GM23338 (cell line): Measurements from ENCODE around the gene PCDHGC4. TPM values are rescaled to one million over a fixed set of nuclear protein-coding genes. Genes with fewer than 3 reads are reported as not detected.

Experiments used
- ATAC-seq: fragments of 200-7000 bp; cut with Tn5 transposase; 3 replicates; pipeline ENCODE4 v1.9.1; 2020
- DNase-seq: peaks from one replicate; pipeline ENCODE4 v3.0.0-alpha.2; 2015; ENCODE audit warnings: low spot score
- H2AFZ ChIP-seq: fragments of 200-600 bp; sonication (generic); 2 replicates; pipeline ENCODE4 v1.8.0; 2016; ENCODE audit warnings: antibody characterized with exemption, mild to moderate bottlenecking, moderate library complexity
- H3F3A ChIP-seq: fragments of 200-600 bp; sonication (generic); replicated peaks from 2 replicates; pipeline ENCODE4 v1.8.0; 2017; ENCODE audit warnings: antibody characterized with exemption, mixed run types, low read depth
- H3K27ac ChIP-seq: fragments of 200-600 bp; sonication (generic); 2 replicates; pipeline ENCODE4 v1.6.1; 2016; ENCODE audit warnings: low read depth
- H3K27me3 ChIP-seq: fragments of 200-600 bp; sonication (generic); 2 replicates; pipeline ENCODE4 v1.8.0; 2016; ENCODE audit warnings: mild to moderate bottlenecking, mixed run types, moderate library complexity; ENCODE audit not compliant: insufficient read depth
- H3K36me3 ChIP-seq: fragments of 200-600 bp; sonication (generic); 2 replicates; pipeline ENCODE4 v1.8.0; 2016; ENCODE audit warnings: mild to moderate bottlenecking; ENCODE audit not compliant: insufficient read depth
- H3K4me1 ChIP-seq: fragments of 200-600 bp; sonication (generic); 2 replicates; pipeline ENCODE4 v1.8.0; 2016; ENCODE audit warnings: mild to moderate bottlenecking, moderate library complexity; ENCODE audit not compliant: insufficient read depth
- H3K4me2 ChIP-seq: fragments of 200-600 bp; sonication (generic); 2 replicates; pipeline ENCODE4 v1.7.1; 2017; ENCODE audit warnings: mixed run types
- H3K4me3 ChIP-seq: fragments of 200-600 bp; sonication (generic); 2 replicates; pipeline ENCODE4 v1.6.1; 2016; ENCODE audit warnings: mixed run types
- H3K79me2 ChIP-seq: fragments of 200-600 bp; sonication (generic); replicated peaks from 2 replicates; pipeline ENCODE4 v1.8.0; 2017; ENCODE audit warnings: mild to moderate bottlenecking; ENCODE audit not compliant: insufficient read depth
- H3K9me2 ChIP-seq: fragments of 200-600 bp; sonication (generic); 2 replicates; pipeline ENCODE4 v1.8.0; 2017; ENCODE audit not compliant: insufficient read depth
- H4K20me1 ChIP-seq: fragments of 200-600 bp; sonication (generic); replicated peaks from 2 replicates; pipeline ENCODE4 v1.8.0; 2017; ENCODE audit warnings: mild to moderate bottlenecking; ENCODE audit not compliant: insufficient read depth
- H3K27ac Mint-ChIP-seq: 2 replicates; pipeline ENCODE4 v1.8.0; 2020; ENCODE audit warnings: inconsistent platforms, mild to moderate bottlenecking, moderate library complexity, mixed read lengths
- H3K27me3 Mint-ChIP-seq: 3 replicates; pipeline ENCODE4 v1.8.0; 2022; ENCODE audit warnings: low read depth, mild to moderate bottlenecking, moderate library complexity, mixed read lengths, inconsistent platforms; ENCODE audit not compliant: insufficient read depth, poor library complexity
- H3K36me3 Mint-ChIP-seq: 3 replicates; pipeline ENCODE4 v1.8.0; 2021; ENCODE audit warnings: low read depth, mild to moderate bottlenecking, inconsistent platforms, moderate library complexity, mixed read lengths
- H3K4me1 Mint-ChIP-seq: 3 replicates; pipeline ENCODE4 v1.8.0; 2020; ENCODE audit warnings: mild to moderate bottlenecking, inconsistent platforms, mixed read lengths
- H3K4me3 Mint-ChIP-seq: 3 replicates; pipeline ENCODE4 v1.8.0; 2021; ENCODE audit warnings: moderate library complexity, mild to moderate bottlenecking, inconsistent platforms, mixed read lengths
- H3K9me3 Mint-ChIP-seq: 3 replicates; pipeline ENCODE4 v1.8.0; 2020; ENCODE audit warnings: moderate library complexity, mild to moderate bottlenecking, inconsistent platforms, mixed read lengths
- CREB1 ChIP-seq: fragments of 250-450 bp; sonication (Bioruptor Pico); IDR thresholded peaks from 2 replicates; pipeline ENCODE4 v1.5.0; 2020; ENCODE audit warnings: low read depth, mild to moderate bottlenecking, moderate library complexity
- CTCF ChIP-seq, 2 experiments: fragments of 200-600 bp in 1 of 2; sonication (generic) in 1 of 2; conservative IDR thresholded peaks; 2 replicates each; pipeline versions ENCODE4 v1.5.1 to v1.6.1; 2016 to 2017; ENCODE audit warnings: antibody characterized with exemption in 2 of 2, low read depth in 2 of 2, mild to moderate bottlenecking in 2 of 2, moderate library complexity in 1 of 2
- EZH2phosphoT487 ChIP-seq: fragments of 200-600 bp; sonication (generic); IDR thresholded peaks from one replicate; pipeline ENCODE4 v1.8.1; 2018; ENCODE audit warnings: antibody characterized with exemption; ENCODE audit not compliant: unreplicated experiment
- JUNB ChIP-seq: IDR thresholded peaks from one replicate; pipeline ENCODE4 v1.6.1; 2016; ENCODE audit warnings: antibody characterized with exemption; ENCODE audit not compliant: unreplicated experiment
- NANOG ChIP-seq: IDR thresholded peaks from 2 replicates; pipeline ENCODE4 v1.6.1; 2016; ENCODE audit warnings: antibody characterized with exemption, borderline replicate concordance
- POLR2AphosphoS5 ChIP-seq: IDR thresholded peaks from 2 replicates; pipeline ENCODE4 v1.6.1; 2016; ENCODE audit warnings: antibody characterized with exemption, low read depth
- REST ChIP-seq: IDR thresholded peaks from one replicate; pipeline ENCODE4 v1.6.1; 2018; ENCODE audit warnings: antibody characterized with exemption; ENCODE audit not compliant: unreplicated experiment
- STAT1 ChIP-seq: IDR thresholded peaks from one replicate; pipeline ENCODE4 v1.6.1; 2016; ENCODE audit warnings: antibody characterized with exemption; ENCODE audit not compliant: unreplicated experiment
- ZNF331 ChIP-seq: fragments of 250-450 bp; sonication (Bioruptor Pico); IDR thresholded peaks from 2 replicates; pipeline ENCODE4 v1.5.0; 2020; ENCODE audit warnings: low read depth, mild to moderate bottlenecking, moderate library complexity
- ZNF462 ChIP-seq: fragments of 250-450 bp; sonication (Bioruptor Pico); IDR thresholded peaks from 2 replicates; pipeline ENCODE4 v1.5.0; 2020; ENCODE audit warnings: mild to moderate bottlenecking, moderate library complexity
- polyA plus RNA-seq: library from polyadenylated mRNA; unstranded; fragments of >200 nt; fragmentation: Nextera tagmentation; extraction: Ambion mirVana; gene quantifications from 2 replicates; pipeline ENCODE4 v1.2.1, GENCODE V29; 2016
- total RNA-seq: library from RNA; depleted of rRNA; stranded (reverse); fragments of >200 nt; shearing (Covaris generic); gene quantifications from 2 replicates; pipeline ENCODE4 v1.2.3, GENCODE V29; 2014

Gene PCDHGC4
- total and polyA plus RNA-seq, 2 experiments from 2014 or later, result 0.31 to 3.0 TPM

GRCh38 chr5:141522301-141522700 is 37.5 kb downstream of the PCDHGC4 start (continued):
- TF ChIP-seq CTCF (conservative IDR thresholded peaks at IDR 0.05; ENCODE audit: low read depth in 2 of 2) (no peak), CREB1 (CRISPR knock-in tag) (no peak), EZH2phosphoT487 (no peak), JUNB (no peak), NANOG (no peak), POLR2AphosphoS5 (no peak)

GRCh38 chr5:141523991-141524390 is 39.2 kb downstream of the PCDHGC4 start:
- Histone ChIP-seq H3K27ac (no peak overlapping the region), H4K20me1 (peaks cover 4% of the 10 kb centered on the region), H3K4me2 (0 out of 2 replicates have a peak overlapping the region, but pooled peaks have one; percentile 15), H3K9me2 (no peaks in the 10 kb centered on the region), H2AFZ (no peak overlapping the region), H3K4me1 (peaks cover 11% of the 10 kb centered on the region), H3K36me3 (peaks cover 34% of the 10 kb centered on the region), H3K27me3 (no peaks in the 10 kb centered on the region), H3K79me2 (0 out of 2 replicates have a peak, but pooled peaks cover 6% of the 10 kb centered on the region), H3F3A (peaks cover 9% of the 10 kb centered on the region; the same call in 1 of the 2 replicates), H3K4me3 (no peak overlapping the region)
- H3K4me1 Mint-ChIP-seq, result peaks cover 22% of the 10 kb centered on the region
- ATAC-seq, result no peak
- no peaks in the 10 kb centered on the region for H3K9me3 Mint-ChIP-seq
- no peak for DNase-seq
- no peak overlapping the region for H3K4me3 Mint-ChIP-seq
- H3K27me3 Mint-ChIP-seq, result no peaks in the 10 kb centered on the region
- peaks cover 78% of the 10 kb centered on the region for H3K36me3 Mint-ChIP-seq
- TF ChIP-seq ZNF331 (CRISPR knock-in tag) (no peak), EZH2phosphoT487 (no peak), ZNF462 (CRISPR knock-in tag) (no peak), CTCF (conservative IDR thresholded peaks at IDR 0.05; ENCODE audit: low read depth in 2 of 2) (no peak), REST (no peak), POLR2AphosphoS5 (no peak), STAT1 (no peak), NANOG (no peak)
- H3K27ac Mint-ChIP-seq, result peak overlapping the region; percentile 70; the same call in 1 of the 2 replicates
